ENCODE data around the gene SAFB2.

The SAFB2 gene

GRCh38 chr19:5563935-5564612 is 58.5 kb downstream of the SAFB2 start:
- H3K9ac ChIP-seq (ENCODE audit: low read length) = no peak overlapping the region
- H3K27me3 ChIP-seq (ENCODE audit: insufficient read depth, low read length) = no peaks in the 10 kb centered on the region; the same call in 1 of the 2 replicates
- TF ChIP-seq, protein P1, sequence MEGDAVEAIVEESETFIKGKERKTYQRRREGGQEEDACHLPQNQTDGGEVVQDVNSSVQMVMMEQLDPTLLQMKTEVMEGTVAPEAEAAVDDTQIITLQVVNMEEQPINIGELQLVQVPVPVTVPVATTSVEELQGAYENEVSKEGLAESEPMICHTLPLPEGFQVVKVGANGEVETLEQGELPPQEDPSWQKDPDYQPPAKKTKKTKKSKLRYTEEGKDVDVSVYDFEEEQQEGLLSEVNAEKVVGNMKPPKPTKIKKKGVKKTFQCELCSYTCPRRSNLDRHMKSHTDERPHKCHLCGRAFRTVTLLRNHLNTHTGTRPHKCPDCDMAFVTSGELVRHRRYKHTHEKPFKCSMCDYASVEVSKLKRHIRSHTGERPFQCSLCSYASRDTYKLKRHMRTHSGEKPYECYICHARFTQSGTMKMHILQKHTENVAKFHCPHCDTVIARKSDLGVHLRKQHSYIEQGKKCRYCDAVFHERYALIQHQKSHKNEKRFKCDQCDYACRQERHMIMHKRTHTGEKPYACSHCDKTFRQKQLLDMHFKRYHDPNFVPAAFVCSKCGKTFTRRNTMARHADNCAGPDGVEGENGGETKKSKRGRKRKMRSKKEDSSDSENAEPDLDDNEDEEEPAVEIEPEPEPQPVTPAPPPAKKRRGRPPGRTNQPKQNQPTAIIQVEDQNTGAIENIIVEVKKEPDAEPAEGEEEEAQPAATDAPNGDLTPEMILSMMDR (IDR thresholded peaks at IDR 0.05; ENCODE audit: low read length) = no peak
- TF ChIP-seq EZH2 (IDR thresholded peaks at IDR 0.05; ENCODE audit: borderline replicate concordance, low read length) = no peak
- no peaks in the 10 kb centered on the region for H3K9me2 ChIP-seq (ENCODE audit: low read depth, low read length)
- H3K4me1 ChIP-seq (ENCODE audit: insufficient read depth, low read length, severe bottlenecking) = no peaks in the 10 kb centered on the region
- H4K20me1 ChIP-seq (ENCODE audit: insufficient read depth, low read length) = no peaks in the 10 kb centered on the region
- no peaks in the 10 kb centered on the region for H3K9me3 ChIP-seq (ENCODE audit: low read length)
- no peak overlapping the region for H2AFZ ChIP-seq (ENCODE audit: low read length)
- H3F3A ChIP-seq (ENCODE audit: insufficient read depth, low read length) = no peaks in the 10 kb centered on the region
- H3K27ac ChIP-seq (ENCODE audit: low read depth, low read length, poor library complexity, severe bottlenecking) = no peak overlapping the region
- H3K4me2 ChIP-seq (ENCODE audit: low read length) = no peak overlapping the region
- H3K36me3 ChIP-seq (ENCODE audit: insufficient read depth, low read length) = no peaks in the 10 kb centered on the region
- no peaks in the 10 kb centered on the region for H3K79me2 ChIP-seq (ENCODE audit: insufficient read depth, low read length)
- H3K4me3 ChIP-seq (ENCODE audit: low read depth, low read length, poor library complexity, severe bottlenecking) = no peak overlapping the region

DNA sequence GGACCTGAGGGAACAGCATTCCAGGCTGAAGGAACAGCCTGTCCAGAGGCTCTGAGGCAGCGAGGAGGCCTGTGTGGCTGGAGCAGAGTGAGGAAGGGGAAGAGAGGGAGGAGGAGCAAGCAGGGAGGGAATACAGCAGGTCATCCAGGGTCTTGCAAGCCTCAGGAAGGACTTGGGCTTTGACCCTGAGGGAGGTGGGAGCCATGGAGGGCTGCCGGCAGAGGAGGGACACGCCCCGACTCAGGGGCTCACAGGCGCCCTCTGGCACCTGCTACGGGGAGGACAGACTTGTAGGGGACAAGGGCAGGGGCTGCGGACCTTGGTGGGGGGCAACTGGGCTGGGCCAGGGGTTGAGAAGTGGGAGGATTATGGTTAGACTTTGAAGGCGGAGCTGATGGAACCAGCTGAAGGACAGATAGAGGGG is 59.6 kb downstream of the SAFB2 start:
- TF ChIP-seq EZH2 (IDR thresholded peaks at IDR 0.05; ENCODE audit: borderline replicate concordance, low read length) = no peak
- TF ChIP-seq, protein P1 (IDR thresholded peaks at IDR 0.05; ENCODE audit: low read length) = no peak

DNA sequence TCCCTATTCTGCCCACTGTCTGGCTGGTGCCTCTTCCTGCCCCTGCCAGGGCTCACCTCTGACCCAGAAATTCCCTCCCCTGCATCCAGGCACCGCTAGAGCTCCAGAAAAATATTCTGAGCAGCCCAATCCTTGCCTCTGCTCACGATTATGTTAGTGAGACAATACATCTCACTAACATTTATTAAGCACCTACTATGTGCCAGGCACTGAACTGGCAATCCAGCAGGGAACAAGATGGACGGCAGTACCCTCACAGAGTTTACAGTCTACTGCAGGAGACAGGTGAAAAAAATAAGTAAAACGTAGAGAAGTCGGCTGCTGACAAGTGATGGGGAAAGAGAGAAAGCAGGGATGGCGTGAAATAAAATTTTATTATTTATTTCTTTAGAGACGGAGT is 60.3 kb downstream of the SAFB2 start:
- Histone ChIP-seq H3K4me1 (ENCODE audit: insufficient read depth, low read length, severe bottlenecking) (no peaks in the 10 kb centered on the region), H3K36me3 (ENCODE audit: insufficient read depth, low read length) (no peaks in the 10 kb centered on the region), H3K4me2 (ENCODE audit: low read length) (no peak overlapping the region), H3K79me2 (ENCODE audit: insufficient read depth, low read length) (no peaks in the 10 kb centered on the region), H3K27ac (ENCODE audit: low read depth, low read length, poor library complexity, severe bottlenecking) (no peak overlapping the region), H3F3A (ENCODE audit: insufficient read depth, low read length) (no peaks in the 10 kb centered on the region), H3K9ac (ENCODE audit: low read length) (no peak overlapping the region), H3K27me3 (ENCODE audit: insufficient read depth, low read length) (no peaks in the 10 kb centered on the region; the same call in 1 of the 2 replicates), H3K9me2 (ENCODE audit: low read depth, low read length) (no peaks in the 10 kb centered on the region), H3K4me3 (ENCODE audit: low read depth, low read length, poor library complexity, severe bottlenecking) (no peak overlapping the region), H4K20me1 (ENCODE audit: insufficient read depth, low read length) (no peaks in the 10 kb centered on the region), H2AFZ (ENCODE audit: low read length) (no peak overlapping the region), H3K9me3 (ENCODE audit: low read length) (no peaks in the 10 kb centered on the region)
- TF ChIP-seq, protein P1 (IDR thresholded peaks at IDR 0.05; ENCODE audit: low read length) = no peak
- TF ChIP-seq EZH2 (IDR thresholded peaks at IDR 0.05; ENCODE audit: borderline replicate concordance, low read length) = no peak

More for the DNA sequence above, 59.6 kb downstream of the SAFB2 start:
- Histone ChIP-seq H3K9me3 (ENCODE audit: low read length) (no peaks in the 10 kb centered on the region), H3K4me1 (ENCODE audit: insufficient read depth, low read length, severe bottlenecking) (no peaks in the 10 kb centered on the region), H3K27me3 (ENCODE audit: insufficient read depth, low read length) (no peaks in the 10 kb centered on the region; the same call in 1 of the 2 replicates), H3K79me2 (ENCODE audit: insufficient read depth, low read length) (no peaks in the 10 kb centered on the region), H2AFZ (ENCODE audit: low read length) (no peak overlapping the region), H3K36me3 (ENCODE audit: insufficient read depth, low read length) (no peaks in the 10 kb centered on the region), H3K9ac (ENCODE audit: low read length) (no peak overlapping the region), H3K4me3 (ENCODE audit: low read depth, low read length, poor library complexity, severe bottlenecking) (no peak overlapping the region), H3F3A (ENCODE audit: insufficient read depth, low read length) (no peaks in the 10 kb centered on the region), H3K4me2 (ENCODE audit: low read length) (no peak overlapping the region), H3K9me2 (ENCODE audit: low read depth, low read length) (no peaks in the 10 kb centered on the region), H4K20me1 (ENCODE audit: insufficient read depth, low read length) (no peaks in the 10 kb centered on the region), H3K27ac (ENCODE audit: low read depth, low read length, poor library complexity, severe bottlenecking) (no peak overlapping the region)
